SH-SY5Y (cell line): ENCODE measurements around the gene SUPT6H.

Source experiments
- GATA2 ChIP-seq: IDR thresholded peaks from 2 replicates; pipeline ENCODE4 v1.6.1; 2011; ENCODE audit warnings: mild to moderate bottlenecking, low read depth, low read length
- GATA3 ChIP-seq: IDR thresholded peaks from 2 replicates; pipeline ENCODE4 v1.6.1; 2011; ENCODE audit warnings: low read depth, mild to moderate bottlenecking, low read length, moderate library complexity

GRCh38 chr17:28682655-28683054 is 20.6 kb downstream of the SUPT6H start:
- TF ChIP-seq GATA2 (no peak), GATA3 (no peak)
